HG03025 (cell line): ENCODE results near the gene ZNF750.

Experiments used
- ATAC-seq: cut with Tn5 transposase; IDR thresholded peaks from one replicate; pipeline ENCODE4 v1.9.1; 2021; ENCODE audit warnings: mild to moderate bottlenecking, moderate library complexity; ENCODE audit not compliant: unreplicated experiment, low FRiP score

ZNF750 gene

DNA sequence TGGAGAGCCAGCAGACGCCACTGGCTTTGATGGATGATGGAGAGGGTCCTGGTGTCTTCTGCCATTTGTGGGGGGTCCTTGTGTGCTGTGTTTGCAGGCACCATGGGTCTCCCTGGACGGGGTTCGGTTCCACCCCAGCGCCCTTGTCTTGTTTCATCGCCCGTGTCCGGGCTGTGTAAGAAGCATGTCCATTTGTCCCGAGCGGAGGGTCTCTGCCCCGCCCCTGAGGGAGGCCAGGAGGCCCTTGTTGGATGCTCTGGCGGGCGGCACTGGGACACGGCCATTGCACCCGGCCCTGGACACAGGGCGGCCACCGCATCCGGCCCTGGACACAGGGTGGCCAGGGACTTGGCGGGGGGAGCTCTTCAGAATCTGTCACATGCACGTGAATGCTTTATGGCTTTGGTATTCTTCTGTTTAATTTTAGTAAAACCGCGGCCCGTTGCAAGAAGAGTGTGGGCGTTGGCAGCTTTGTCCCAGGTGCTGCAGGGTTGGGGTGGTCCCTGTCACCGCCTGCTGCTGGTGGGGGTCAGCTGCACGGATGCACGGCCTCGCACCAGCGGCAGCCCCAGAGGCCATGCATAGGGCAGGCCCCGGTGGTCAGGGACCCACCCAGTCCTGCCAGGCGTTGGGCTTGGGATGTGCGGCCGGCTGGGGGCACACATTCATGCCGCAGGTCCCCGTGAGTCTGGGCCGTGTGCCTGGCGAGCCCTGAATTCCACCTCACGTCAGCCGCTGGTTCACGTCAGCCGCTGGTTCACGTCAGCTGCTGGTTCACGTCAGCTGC lies 21.0 kb upstream of the ZNF750 start:
- no peak for ATAC-seq

GRCh38 chr17:82859431-82860403 lies 19.9 kb upstream of the ZNF750 start:
- no peak for ATAC-seq

- no peak for ATAC-seq
These were observed 18.7 kb upstream of the ZNF750 start for GRCh38 chr17:82858376-82859126.

DNA sequence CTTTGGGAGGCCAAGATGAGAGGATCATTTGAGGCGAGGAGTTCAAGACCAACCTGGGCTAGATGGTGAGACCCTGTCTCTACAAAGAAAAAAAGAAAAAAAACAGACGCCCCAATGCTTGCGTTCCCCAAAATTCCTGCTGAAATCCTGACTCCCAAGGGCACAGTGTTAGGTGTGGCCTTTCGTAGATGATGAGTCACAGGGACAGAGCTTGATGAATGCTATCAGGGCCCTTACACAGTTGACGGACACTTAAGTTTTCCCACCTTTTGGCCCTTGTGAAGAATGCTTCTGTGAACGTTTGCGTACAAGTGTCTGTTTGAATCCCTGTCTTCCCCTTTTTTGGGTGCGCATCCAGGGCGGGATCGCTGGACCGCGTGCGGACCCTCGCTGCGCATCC lies 16.5 kb upstream of the ZNF750 start:
- ATAC-seq: no peak

DNA sequence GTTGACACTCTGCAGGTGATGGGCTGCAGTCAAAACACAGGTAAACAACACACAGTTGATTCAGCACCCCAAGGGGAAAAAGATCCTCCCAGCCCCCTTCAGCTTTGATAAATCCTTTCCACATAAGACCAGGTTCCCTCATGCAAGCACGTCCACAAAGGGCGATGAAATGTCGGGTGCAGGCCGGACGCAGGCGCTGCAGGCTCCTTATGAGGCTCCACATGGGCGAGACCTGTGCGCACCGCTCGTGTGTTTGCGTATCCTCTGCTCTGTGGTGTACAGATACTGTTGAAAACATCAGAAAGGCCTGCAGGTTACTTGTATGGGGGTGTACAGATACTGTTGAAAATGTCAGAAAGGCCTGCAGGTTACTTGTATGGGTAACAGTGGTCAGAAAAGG lies 14.4 kb upstream of the ZNF750 start:
- ATAC-seq: no peak

DNA sequence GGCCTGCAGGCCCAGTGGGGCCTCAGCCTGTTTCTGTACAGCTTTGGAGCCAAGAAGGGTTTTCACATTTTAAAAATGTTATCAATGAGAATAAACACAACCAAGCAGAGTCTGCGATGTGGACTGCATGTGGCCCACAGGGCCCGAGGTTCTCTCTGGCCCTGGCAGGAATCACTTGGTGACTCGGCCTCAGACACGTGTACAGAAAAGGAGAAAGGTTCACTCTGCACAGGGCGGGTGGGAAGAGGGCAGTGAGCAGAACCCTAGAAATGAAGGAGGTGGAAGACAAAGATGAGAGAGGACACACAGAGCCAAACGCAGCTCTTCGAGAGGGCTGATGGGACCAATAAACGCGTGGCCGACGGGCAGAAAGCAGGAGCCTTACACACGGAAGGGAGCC lies 11.6 kb upstream of the ZNF750 start:
- no peak for ATAC-seq

DNA sequence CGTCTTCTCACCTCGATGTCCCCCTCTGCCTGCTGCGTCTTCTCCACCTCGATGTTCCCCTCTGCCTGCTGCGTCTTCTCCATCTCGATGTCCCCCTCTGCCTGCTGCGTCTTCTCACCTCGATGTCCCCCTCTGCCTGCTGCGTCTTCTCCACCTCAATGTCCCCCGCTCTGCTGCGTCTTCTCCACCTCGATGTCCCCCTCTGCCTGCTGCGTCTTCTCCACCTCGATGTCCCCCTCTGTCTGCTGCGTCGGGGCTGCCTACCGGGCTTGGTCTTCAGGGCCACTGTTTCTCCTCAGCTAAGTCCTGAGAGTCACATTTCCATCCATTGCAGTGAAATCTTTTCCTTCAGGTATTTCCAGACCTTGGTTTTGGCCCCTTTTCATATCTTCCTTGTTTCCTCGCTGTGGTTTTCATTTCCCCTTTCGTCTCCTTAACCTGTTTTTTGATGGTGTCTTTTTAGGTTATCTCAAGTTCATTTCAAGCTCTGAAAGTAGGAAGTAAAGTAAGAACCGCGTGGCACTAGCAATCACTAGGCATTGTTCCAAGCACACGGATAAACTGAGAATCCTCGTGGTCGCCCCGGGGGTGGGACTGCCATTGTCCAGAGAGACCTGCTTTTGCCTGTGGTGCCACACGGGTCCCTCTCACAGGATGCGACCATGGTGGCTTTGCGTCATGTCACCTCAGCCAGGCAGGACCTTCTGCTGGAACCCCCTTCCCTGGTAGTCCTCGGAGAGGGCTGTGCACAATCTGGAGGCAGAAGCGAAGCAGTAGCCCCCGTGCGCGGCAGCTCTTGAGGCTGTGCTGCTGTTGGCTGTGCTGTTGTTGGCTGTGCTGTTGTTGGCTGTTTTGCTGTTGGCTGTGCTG lies 9.5 kb upstream of the ZNF750 start:
- no peak for ATAC-seq

- no peak for ATAC-seq
These were observed 8.3 kb upstream of the ZNF750 start for GRCh38 chr17:82848022-82848592.

- no peak for ATAC-seq
These were observed 6.4 kb upstream of the ZNF750 start for GRCh38 chr17:82846061-82846691.

- ATAC-seq: no peak
These were observed 5.5 kb upstream of the ZNF750 start for GRCh38 chr17:82845163-82845807.

GRCh38 chr17:82844796-82845162 lies 5.0 kb upstream of the ZNF750 start:
- no peak for ATAC-seq

GRCh38 chr17:82843904-82844680 lies 4.3 kb upstream of the ZNF750 start:
- ATAC-seq: no peak

GRCh38 chr17:82841921-82842596 lies 2.2 kb upstream of the ZNF750 start:
- ATAC-seq: no peak

DNA sequence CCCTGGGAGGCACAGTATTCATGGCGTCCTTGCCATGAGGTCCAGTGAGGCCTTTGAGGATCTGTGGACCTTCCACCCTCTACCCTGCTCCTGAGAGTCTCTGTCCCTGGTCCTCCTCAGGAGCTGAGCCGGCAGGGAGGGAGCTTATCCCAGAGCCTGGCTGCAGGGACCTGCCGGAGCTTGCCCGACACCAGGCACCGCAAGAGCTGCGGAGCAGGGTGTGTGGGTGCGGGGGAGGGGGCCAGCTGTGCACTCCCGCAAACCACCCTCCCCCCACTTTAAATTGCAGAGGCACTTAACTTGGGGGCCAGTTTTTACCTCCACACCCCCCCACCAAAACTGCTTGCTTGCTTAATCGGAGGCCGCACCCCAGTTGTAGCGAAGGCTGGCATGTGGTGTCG lies 609 bp upstream of the ZNF750 start:
- ATAC-seq: no peak

DNA sequence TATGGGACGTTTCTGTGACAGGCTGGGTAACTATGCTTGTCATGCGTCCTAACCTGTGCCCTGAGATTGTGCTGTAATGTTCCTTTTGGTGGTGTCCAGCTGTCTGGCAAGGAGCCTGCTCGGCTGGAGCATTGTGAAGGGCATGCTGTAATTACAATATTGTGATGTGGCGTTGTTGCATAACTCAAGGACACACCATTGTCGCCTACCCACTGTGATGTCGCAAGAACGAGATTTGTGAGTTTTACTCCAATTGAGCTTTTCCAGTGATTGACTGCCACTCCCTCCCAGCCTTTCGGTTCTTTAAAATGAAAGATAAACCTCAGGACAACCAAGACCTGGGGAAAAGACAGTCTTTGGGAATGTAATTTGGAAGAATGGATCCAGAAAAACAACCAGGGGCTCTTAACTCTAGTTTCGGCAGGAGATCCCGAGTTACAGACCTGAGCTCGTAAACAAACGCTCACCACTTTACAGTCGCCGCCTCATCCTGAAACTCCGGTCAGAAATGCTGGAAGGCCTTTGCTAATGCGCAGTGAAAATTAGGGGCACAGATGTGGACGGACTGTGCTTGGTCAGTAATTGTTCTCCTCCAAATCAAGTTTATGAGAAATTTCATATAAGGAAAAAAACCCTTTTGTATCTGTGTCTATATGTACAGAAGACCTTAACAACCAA lies 1.3 kb downstream of the ZNF750 start:
- ATAC-seq: no peak

- ATAC-seq: no peak
These were observed 2.1 kb downstream of the ZNF750 start for GRCh38 chr17:82837586-82838320.
